AG04449 (cell line): ENCODE results near the gene FAM3A.
A peak's percentile ranks its signal among the peaks of the same experiment; 100 is the strongest.

ENCODE experiments used
- CTCF ChIA-PET: fragments of 350-600 bp; formaldehyde crosslinking; extraction: SDS; loops from one replicate; lab custom pipeline; 2021; ENCODE audit warnings: antibody characterized with exemption; lab: Yijun Ruan, JAX
- POLR2A ChIA-PET: fragments of 400-600, 350-600 bp; formaldehyde crosslinking; extraction: SDS; loops from one replicate; lab custom pipeline; 2020; ENCODE audit warnings: antibody characterized with exemption, inconsistent platforms; lab: Yijun Ruan, JAX
- DNase-seq: peaks from one replicate; pipeline ENCODE4 v3.0.0-alpha.2; 2010; ENCODE audit warnings: low read depth, low spot score
- H3K4me3 ChIP-seq: 2 replicates; pipeline ENCODE4 v1.5.1; 2011; ENCODE audit warnings: low read depth, mild to moderate bottlenecking, control low read depth, low read length
- TF ChIP-seq, protein P1 (sequence below): IDR thresholded peaks from one replicate; pipeline ENCODE4 v1.5.1; 2011; ENCODE audit warnings: mild to moderate bottlenecking, moderate library complexity, low read length, control low read depth, inconsistent platforms; ENCODE audit not compliant: insufficient read depth; ENCODE audit errors: missing control alignments

Gene FAM3A

DNA sequence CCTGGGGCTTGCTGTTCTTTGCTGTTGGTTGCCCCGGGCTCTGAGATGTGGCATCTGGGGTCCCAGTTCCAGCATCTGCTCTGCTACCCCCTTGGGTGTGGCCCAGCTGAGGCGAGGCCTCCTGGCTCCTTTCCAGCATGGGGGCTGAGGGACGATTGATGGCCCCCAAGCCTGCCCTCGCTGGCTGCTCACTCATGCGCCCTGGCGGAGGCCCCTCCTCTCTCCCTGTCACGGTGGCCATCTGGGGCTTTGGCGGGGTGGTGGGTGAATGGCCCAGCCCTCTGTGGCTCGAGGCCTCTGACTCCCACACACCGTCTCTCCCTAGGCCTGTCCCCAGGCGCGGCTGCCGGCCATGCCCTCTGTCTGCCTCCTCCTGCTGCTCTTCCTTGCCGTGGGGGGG, 56.2 kb downstream of the FAM3A start:
- ChIA-PET POLR2A (interaction anchor here (0.7 to 2.7 kb wide), 7 partner anchors 8 to 31 kb away, joined by 3 to 16 read pairs (median 5); partner anchors contain the start of genes LAGE3, SLC10A3 and UBL4A), CTCF (interaction anchor here (1.3 kb wide), 1 partner anchor 17 kb away, joined by 4 read pairs; no protein-coding TSS in a partner anchor)
- TF ChIP-seq, protein P1, sequence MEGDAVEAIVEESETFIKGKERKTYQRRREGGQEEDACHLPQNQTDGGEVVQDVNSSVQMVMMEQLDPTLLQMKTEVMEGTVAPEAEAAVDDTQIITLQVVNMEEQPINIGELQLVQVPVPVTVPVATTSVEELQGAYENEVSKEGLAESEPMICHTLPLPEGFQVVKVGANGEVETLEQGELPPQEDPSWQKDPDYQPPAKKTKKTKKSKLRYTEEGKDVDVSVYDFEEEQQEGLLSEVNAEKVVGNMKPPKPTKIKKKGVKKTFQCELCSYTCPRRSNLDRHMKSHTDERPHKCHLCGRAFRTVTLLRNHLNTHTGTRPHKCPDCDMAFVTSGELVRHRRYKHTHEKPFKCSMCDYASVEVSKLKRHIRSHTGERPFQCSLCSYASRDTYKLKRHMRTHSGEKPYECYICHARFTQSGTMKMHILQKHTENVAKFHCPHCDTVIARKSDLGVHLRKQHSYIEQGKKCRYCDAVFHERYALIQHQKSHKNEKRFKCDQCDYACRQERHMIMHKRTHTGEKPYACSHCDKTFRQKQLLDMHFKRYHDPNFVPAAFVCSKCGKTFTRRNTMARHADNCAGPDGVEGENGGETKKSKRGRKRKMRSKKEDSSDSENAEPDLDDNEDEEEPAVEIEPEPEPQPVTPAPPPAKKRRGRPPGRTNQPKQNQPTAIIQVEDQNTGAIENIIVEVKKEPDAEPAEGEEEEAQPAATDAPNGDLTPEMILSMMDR, result no peak
- peak overlapping the region; percentile 72 for H3K4me3 ChIP-seq
- DNase-seq, result no peak

DNA sequence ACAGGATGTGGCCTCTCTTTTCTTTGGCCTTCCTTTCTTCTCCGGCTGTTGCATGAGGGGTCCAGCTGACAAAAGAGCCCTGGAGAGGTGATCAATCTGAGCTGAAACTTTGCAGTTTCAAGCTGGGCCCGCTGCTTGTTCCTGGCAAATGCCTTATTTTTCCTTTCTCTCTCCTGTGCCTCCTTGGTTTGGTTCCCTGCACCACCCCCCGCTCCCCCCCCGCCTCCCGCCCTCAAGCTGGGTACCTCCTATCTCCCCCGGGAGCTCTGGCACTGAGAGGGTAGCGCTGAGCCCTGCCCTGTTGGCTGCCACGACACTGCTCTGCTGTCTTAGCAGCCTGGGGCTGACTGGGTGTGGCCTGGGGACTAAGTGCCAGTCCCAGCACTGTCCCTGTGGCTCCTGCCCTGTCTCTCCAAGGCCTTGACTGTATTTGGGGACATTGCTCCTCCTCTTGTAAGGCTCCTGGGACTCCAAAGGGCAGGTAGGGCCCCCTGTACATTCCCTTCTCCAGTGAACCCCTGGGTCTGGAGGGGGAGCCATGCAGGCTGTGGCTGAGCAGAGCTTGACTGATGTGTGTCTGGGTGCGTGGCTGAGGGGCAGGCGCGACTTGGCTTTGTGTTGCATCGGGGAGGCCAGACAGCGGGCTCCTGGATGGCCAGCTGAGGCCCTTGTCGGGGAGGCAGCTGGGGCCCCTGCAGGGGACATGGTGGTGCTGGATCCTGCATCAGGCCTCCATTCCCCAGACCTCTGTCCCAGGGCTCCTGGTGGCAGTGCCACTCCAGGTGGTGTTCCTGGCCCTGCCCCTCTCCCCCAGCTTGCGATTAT, 56.9 kb downstream of the FAM3A start:
- TF ChIP-seq, protein P1, result no peak
- no peak for DNase-seq
- CTCF ChIA-PET, result interaction anchor here (1.3 kb wide), 1 partner anchor 18 kb away, joined by 4 read pairs; no protein-coding TSS in a partner anchor
- POLR2A ChIA-PET, result interaction anchor here (0.6 to 2.7 kb wide), 9 partner anchors 9 to 59 kb away, joined by 3 to 16 read pairs (median 4); partner anchors contain the start of genes FAM50A, LAGE3, SLC10A3 and UBL4A
- H3K4me3 ChIP-seq, result peak overlapping the region; percentile 72

DNA sequence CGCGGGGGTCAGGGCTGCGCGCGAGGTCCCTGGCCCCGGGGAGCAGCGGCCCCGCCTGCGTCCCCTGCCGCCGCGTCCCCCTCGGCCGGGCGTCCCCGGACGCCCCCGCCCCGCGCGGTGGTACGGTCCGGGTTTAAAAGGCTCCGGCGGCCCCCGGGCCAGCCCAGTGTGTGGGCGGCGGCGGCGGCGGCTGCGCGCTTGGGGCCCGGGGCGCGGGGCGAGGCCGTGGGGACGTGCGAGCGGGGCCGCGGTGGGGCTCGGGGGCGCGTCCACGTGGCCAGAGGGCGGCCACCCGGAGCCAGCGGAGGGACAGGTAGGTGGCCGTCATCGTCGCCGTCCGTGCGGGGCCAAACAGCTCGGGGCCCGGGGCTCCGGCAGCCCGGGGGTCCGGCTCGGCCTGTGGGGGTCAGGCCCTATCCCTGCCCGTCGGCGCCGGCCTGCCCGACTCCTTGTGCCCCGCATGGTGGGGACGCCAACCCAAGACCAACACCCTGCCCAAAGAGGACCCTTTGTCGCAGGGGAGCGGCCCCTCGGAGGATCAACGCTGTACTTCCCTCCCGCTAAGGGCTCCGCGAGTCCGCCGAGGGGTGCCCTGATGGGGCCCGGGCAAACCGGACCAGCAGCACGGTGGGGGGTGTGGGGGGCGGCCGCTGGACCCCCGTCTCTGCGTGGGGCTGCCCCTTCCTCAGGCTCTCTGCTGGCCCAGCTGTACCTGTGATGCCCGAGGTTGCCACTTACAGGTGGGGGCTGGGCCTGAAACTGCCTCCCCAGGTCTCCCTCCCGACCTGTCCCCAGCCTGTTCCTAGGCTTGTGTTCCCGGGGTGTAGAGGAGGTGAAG, 57.7 kb downstream of the FAM3A start, which contains the start of gene PLXNA3:
Gene PLXNA3 (plus strand): TSS at position 166 of the 838 bp plus-strand sequence. CDS start 1,903 bp downstream, outside the sequence.
- DNase-seq, result no peak
- CTCF ChIA-PET, result interaction anchor here (1.3 kb wide), 1 partner anchor 18 kb away, joined by 4 read pairs; no protein-coding TSS in a partner anchor

DNA sequence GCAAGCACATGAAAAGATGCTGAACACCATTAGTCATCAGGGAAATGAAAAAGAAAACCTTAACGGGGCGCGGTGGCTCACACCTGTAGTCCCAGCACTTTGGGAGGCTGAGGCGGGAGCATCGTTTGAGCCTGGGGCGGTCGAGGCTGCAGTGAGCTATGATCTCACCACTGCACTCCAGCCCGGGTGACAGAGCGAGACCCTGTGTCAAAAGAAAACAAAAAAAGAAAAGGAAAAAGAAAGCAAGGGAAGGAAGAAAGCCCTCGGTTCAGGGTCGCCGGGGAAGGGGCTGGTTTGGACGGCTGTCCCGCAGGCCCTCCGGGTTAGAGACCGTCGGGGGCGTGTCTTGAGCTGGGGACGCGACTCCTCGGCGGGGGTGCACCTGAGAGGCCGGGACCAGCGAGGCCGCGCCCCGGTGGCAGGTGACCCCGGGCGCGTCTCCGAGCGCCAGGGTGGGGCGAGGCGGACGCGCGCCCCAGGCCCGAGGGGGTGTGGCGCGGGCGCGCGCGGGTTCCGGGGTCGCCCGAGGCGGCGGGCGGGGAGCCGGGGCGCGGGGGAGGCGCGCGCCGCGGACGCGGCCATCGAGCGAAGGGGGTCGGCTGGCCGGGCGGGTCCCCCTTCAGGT, 58.4 kb downstream of the FAM3A start:
- peak overlapping the region; percentile 52 for H3K4me3 ChIP-seq
- no peak for DNase-seq
- ChIA-PET CTCF (no interaction called here), POLR2A (interaction anchor here (0.7 to 1.0 kb wide), 2 partner anchors 12 to 76 kb away, joined by 3 read pairs; no protein-coding TSS in a partner anchor)
- TF ChIP-seq, protein P1, result no peak

More for the DNA sequence above, 57.7 kb downstream of the FAM3A start, which contains the start of gene PLXNA3:
- POLR2A ChIA-PET, result interaction anchor here (0.7 to 2.7 kb wide), 8 partner anchors 9 to 75 kb away, joined by 3 to 16 read pairs (median 4); partner anchors contain the start of genes FAM50A, LAGE3 and SLC10A3
- H3K4me3 ChIP-seq, result peak within 1 kb of the TSS; percentile 72
- TF ChIP-seq, protein P1, result no peak
